Ishikawa (cell line): ENCODE data around the gene KAT7.

Experiments used
- CEBPB ChIP-seq: IDR thresholded peaks from 2 replicates; pipeline ENCODE4 v1.6.1; 2012
- EP300 ChIP-seq: IDR thresholded peaks from 2 replicates; pipeline ENCODE4 v1.6.1; 2012; ENCODE audit warnings: borderline replicate concordance
- FOXM1 ChIP-seq: IDR thresholded peaks from 2 replicates; pipeline ENCODE4 v1.6.1; 2012; ENCODE audit warnings: low read depth, borderline replicate concordance
- MAX ChIP-seq: IDR thresholded peaks from 2 replicates; pipeline ENCODE4 v1.6.1; 2012
- RAD21 ChIP-seq: IDR thresholded peaks from 2 replicates; pipeline ENCODE4 v1.6.1; 2012; ENCODE audit warnings: low read depth
- REST ChIP-seq: IDR thresholded peaks from 2 replicates; pipeline ENCODE4 v1.6.1; 2012; ENCODE audit warnings: low read depth, mild to moderate bottlenecking
- TAF1 ChIP-seq: IDR thresholded peaks from 2 replicates; pipeline ENCODE4 v1.6.1; 2012; ENCODE audit warnings: low read depth, mild to moderate bottlenecking
- TCF12 ChIP-seq: IDR thresholded peaks from 2 replicates; pipeline ENCODE4 v1.6.1; 2012; ENCODE audit warnings: low read depth
- TEAD4 ChIP-seq: IDR thresholded peaks from 2 replicates; pipeline ENCODE4 v1.6.1; 2012
- ZBTB7A ChIP-seq: IDR thresholded peaks from 2 replicates; pipeline ENCODE4 v1.6.1; 2012; ENCODE audit warnings: low read depth

- TF ChIP-seq TCF12: no peak
- TF ChIP-seq EP300: no peak
- no peak for TF ChIP-seq RAD21
- no peak for TF ChIP-seq ZBTB7A
- no peak for TF ChIP-seq TAF1
- no peak for TF ChIP-seq TEAD4
- TF ChIP-seq REST: no peak
- TF ChIP-seq CEBPB: no peak
- TF ChIP-seq FOXM1: no peak
- no peak for TF ChIP-seq MAX
Observed at GRCh38 chr17:49846938-49847712, 58.6 kb downstream of the KAT7 start.
